Stimulated activated CD8-positive, alpha-beta memory T cell treated with anti-CD3 and anti-CD28 coated beads, Interleukin-12 subunit alpha, Interleukin-12 subunit beta, amount 100 ng/mL, for 1 hour (primary cell): ENCODE data around the gene CCDC88B.

Source experiments
- DNase-seq: peaks from one replicate; pipeline ENCODE4 v3.0.0-alpha.2; 2020; ENCODE audit warnings: low read depth

CCDC88B gene

DNA sequence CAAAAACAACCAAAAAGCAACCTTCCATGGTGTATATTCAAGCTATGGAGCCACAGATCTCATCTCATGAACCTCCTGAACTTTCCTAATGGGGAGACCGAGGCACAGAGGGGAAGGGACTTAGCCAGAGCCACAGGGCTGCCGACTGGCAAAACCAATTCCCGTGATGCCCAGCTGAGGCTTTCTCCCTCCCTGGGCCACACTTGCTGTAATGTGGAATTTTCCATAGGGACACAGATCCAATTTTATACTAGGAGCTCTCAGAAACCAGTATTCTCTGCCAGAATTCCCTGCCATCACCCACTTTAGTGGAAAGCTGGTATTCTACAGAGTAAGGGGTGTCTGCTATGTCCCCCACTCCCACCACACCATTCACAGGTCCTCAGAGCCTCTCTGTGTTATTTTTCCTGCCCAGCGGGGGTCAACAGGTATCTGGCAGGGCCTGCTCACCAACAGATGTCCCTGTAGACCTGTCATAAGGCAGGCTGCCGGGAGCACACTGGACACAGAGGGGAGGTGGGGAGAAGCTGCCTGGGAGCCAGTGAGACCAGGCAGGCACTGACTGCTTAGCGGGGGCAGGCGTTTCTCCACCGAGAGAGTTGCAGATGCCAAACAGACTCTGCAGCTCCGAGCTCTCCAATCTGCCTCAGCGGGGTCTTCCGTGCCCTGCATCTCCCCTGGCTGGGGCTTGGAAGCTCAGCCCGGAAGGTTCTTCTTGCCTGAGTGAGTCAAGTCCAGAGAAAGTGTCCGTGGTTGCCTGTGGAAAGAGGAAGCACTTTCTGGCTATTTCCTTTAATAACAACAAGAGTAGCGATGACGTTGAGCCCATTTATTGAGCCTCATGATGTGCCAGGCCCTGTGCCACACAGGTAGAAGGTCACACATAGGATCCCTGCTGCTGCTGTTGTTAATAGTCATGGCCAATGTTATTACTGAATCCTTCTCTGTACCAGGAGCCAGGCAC, 45.3 kb downstream of the CCDC88B start:
- DNase-seq, result no peak

DNA sequence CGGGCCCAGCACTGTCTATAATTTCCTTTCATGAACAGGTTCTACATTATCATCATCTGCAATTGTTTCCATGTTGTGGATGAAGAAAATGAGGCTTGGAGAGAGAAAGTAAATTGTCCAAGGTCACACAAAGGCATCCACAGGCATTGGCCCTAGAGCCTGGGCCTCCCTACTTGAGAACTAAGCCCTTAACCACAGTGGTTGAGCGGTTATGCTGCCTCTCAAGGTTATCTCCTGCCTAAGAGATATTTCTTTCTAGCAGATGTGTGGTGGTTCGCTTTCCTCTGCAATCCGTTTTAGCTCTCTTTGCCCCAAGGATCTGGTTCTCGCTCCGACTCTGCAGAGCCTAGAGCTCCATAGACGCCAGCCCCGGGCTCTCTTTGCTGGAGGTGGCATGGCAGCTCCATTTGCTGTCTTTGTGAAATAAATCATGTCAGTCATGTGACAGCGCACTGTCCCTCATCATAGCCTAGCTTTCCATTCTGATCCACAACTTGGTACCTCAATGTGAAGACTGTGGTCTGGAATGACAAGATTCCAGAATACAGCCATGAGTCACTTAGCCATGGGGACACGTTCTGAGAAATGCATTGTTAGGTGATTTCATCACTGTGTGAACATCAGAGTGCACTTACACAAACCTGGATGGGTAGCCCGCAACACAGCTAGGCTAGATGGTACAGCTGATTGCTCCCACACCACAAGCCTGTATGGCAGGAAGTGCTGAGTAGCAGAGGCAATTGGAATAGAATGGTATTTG, 46.1 kb downstream of the CCDC88B start:
- DNase-seq, result no peak

DNA sequence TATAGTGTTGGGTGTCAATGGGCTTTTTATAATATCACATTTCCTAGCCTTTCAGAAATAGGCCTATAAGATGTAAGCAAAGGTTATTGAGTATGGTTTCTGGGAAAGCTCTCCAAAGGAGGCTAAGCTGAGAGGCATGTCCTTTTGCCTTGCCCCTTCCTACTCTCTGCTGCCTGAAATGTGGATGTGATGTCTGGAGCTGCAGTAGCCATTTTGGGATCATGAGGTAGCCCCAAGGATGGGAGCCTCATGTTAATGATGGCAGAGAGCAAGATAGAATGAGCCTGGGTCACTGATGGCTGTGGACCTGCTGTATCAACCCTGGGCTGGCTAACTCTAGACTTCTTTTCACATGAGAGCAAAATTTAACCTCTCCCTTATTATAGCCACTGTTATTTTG, 47.9 kb downstream of the CCDC88B start:
- DNase-seq, result no peak

DNA sequence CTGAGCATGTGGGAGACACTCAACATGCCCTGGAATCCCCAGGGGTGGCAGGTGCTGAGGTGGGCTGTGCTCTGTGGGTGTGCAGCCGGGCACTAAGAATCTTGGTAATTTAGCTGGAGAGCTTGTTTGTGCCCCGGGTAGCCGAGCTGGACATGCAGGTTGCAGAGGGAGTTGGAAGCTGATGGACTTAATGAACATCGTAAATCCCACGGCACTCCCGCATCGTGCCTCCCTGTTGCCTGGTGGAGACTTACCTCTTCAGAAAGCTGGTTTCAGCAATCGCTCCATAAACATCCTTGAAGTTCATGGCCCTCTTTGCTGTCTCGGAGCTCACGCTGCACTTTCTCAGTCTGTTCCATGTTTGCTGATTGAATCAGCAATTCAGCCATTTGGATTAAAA, 48.9 kb downstream of the CCDC88B start:
- DNase-seq, result no peak

DNA sequence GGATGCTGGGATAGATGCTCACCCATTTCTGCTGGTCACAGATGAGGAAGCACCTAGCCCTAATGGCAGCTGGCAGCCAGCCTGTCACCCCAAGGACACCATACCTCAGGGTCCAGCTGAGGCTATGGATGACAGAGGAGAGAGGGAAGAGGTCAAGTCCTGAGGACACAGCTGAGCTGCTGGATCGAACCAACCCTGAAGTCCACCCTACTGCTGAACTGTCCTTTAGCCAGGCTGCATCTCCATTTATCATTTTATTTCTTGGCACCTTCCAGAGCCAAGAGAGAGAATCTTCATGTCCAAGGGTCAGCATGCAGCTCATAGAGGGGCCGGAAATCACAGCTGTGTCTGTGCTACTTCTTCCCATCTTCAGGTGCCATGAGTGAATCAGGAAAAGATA, 49.8 kb downstream of the CCDC88B start:
- no peak for DNase-seq

DNA sequence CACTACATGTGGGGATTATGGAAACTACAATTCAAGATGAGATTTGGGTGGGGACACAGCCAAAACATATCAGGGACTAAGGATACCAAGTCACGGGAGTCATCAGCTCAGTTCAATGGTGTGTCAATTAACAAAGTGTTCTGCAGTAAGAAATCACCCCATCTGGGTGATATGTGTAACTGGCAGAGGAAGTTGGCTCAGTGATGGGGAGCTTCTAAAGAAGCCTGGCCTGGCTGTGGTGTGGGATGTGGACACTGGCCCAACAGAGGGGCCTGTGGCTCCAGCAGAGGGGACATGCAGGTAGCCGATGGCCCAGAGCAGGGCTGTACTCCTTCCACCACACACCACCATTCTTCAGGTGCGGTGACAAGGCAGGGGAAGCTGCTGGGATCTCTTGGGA, 50.6 kb downstream of the CCDC88B start:
- DNase-seq, result no peak

DNA sequence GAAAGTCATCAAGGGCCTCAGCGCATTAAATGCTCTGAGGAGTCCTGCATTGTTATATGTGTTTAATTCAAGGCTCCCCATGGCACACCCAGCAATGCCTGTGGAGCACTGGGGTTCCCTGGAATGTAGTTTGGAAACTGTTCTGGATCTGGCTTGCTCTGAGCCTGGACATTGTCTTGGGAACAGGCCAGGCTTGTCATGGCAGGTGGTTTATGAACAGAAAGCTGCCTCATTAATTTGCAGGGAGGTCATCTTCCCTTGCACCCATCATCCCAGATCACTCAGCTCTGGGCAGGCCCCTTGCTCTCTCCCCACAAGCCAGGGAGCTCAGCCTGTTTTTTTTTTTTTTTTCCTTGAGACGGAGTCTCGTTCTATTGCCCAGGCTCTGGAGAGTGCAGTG, 51.8 kb downstream of the CCDC88B start:
- no peak for DNase-seq

DNA sequence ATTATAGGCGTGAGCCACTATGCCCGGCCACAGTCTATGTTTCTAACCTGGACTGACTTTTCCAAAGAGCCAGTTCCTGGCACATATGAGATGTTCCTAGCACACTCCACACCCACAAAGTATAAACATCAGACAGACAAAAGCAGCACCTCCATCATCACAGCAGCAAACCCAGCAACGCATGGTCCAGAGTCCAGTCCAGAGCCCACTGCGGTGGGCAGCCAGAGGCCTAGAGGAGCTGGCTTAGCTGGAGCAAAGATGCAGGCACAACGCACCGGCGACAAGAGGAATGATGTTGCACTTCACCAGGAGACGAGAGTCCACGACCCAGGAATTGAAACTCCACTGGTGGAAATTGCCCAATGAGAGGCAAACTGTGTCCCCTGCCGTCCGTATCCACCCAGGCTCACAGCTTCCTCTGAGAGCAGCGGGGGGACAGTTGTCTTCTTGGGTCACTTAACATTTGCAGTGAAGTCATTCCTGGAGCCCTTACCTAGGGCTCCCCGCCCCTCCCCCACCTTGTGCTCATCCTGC, 55.6 kb downstream of the CCDC88B start:
- DNase-seq, result no peak

DNA sequence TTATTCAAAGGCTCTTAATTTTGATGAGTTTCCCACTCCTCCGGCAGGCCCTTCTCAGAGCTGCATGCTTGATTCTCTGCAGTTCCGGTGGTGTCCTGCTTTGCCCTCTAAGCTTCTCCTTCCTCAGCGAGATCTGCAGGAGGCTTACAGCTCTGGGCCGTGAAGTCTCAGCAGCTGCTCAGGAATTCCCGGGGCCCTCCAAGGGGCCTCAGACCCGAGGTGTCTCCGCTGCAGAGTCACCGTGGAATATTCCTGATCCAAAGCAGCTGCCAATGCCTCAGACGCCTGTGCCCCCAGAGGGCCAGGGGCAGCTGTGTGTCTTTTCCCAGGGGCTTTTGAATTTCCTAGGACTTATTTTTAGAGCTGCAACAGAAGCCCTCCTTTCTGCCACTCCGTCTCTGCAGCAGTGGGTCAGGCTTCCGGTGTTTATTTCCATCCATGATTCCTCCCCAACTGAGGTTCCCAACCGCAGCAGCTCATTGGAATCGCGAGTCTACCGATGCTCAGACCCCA, 56.1 kb downstream of the CCDC88B start:
- DNase-seq, result no peak

DNA sequence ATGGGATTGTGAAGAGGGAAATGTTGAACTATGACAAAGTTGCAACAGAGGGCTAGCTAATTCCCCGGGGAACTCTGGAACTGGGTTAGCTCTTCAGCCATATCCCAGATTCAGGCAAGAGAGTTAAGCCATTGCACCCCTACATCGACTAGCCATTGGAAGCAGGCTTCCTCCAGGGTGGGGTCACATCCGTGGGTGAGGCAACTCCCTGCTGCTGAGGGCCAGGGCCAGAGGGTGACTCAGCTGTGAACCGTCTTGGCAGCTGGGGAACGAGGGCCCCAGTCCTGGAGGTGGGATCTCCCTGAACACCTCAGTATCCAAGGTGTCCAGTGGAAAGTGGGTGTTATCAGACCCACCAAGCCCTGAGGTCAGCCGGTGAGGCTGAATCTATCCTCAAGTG, 60.1 kb downstream of the CCDC88B start:
- no peak for DNase-seq

DNA sequence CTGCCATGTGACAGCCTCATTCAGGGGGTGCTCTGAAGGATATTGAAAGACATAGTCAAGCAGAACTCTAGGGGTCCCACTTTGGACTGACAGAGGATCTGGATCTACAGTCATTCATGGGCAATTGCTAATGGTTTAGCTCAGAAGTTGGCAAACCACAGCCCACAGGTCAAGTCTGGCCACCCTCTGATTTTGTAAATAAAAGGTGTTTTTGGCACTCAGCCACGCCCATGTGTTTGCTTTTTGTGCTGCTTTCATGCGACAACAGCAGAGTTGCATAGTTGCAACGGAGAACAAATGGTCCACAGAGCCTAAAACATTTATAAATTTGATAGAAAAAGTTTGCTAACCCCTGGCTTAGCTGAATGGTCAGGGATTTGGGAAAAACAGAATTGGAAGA, 60.7 kb downstream of the CCDC88B start:
- DNase-seq, result no peak

DNA sequence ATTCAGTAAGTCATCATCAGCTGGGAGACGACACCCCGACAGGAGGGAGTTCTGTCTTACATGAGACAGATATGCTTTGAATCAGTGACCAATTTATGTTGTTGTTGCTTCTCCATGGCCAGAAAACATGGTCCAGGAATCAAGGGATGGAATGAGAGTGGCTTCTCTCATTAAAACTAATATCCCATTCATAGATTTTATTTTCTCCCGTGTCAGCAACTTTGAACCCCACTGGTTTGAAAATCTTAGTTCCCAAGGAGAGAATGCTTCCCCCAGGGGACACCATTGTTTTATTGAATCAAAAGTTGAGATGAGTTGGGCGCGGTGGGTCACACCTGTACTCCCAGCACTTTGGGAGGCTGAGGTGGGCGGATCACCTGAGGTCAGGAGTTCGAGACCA, 61.8 kb downstream of the CCDC88B start:
- DNase-seq, result no peak

DNA sequence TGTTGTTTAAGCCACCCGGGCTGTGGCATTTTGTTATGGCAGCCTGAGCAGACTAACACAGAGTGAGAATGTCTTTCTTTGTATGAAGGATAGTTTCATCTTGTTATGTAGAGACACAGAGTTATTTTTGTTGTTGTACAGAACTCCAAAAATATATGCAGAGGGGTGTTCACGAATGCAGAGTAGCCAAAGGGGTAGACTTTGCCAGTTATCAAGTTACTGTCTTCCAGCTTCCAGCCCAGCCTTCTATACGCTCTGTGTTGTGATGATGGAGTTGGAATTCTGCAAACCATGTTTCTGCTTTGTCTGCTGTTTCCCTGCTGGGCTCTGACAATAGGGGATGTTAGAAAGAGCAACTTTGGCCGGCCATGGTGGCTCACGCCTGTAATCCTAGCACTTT, 63.1 kb downstream of the CCDC88B start:
- no peak for DNase-seq

DNA sequence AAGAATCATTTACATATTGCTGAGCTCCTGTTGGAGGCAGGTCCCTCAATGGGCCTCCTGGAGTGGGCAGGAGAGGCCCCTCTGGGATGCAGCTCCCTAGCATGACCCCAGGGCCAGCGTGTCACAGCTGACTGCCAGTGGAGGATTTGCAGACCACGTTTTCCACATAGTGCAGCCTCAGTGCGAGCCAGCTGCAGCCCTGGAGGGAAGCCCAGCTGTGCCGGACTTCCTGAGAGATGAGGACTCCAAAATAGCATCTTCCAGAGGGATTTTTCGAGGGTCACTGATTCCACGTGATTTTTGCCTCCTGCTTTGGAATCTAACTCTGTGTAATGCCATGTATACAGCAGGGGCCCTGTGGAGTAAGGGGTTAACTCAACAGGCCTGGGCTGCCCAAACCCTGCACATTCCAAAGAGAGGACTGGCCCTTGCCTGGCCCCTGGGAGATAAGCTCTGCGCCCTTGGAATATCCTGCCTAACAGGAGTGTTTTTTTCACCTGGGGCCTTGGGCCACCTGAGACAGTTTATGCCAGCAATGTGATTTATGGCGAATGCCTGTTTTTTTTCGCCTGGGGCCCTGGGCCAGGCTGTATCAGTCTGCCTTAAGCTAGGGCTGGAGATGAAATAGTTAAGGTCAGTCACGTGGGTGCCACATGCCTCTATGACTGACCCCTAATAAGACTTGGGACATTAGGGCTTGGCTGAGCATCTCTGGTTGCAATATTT, 66.4 kb downstream of the CCDC88B start:
- no peak for DNase-seq
